PC-3 (cell line): Measurements from ENCODE around the gene LPAR1. TPM values are rescaled to one million over a fixed set of nuclear protein-coding genes. Genes with fewer than 3 reads are reported as not detected.

Experiments
- ATAC-seq: fragments of 200-7000 bp; cut with Tn5 transposase; 2 replicates; pipeline ENCODE4 v1.9.1; 2020; ENCODE audit warnings: mild to moderate bottlenecking, moderate library complexity
- BruUV-seq: library from RNA; stranded (reverse); fragments of 400-500 nt; replicated peaks from 2 replicates; lab custom pipeline; 2021; lab: Mats Ljungman, UMichigan
- CTCF ChIA-PET: fragments of 300-600 bp; sonication (Branson Sonifier 250); formaldehyde crosslinking; loops from one replicate; lab custom pipeline; 2022; ENCODE audit warnings: antibody characterized with exemption; lab: Charles Lee
- POLR2A ChIA-PET: fragments of 300-600 bp; sonication (Branson Sonifier 250); formaldehyde crosslinking; loops from one replicate; lab custom pipeline; 2022; ENCODE audit warnings: antibody characterized with exemption; ENCODE audit not compliant: unreplicated experiment; lab: Charles Lee
- DNase-seq: peaks from one replicate; pipeline ENCODE4 v3.0.0-alpha.2; 2015
- H2AFZ ChIP-seq: fragments of 300-600 bp; sonication (generic); 2 replicates; pipeline ENCODE4 v1.6.0; 2016; ENCODE audit warnings: antibody characterized with exemption, low read length
- H3F3A ChIP-seq: fragments of 300-600 bp; sonication (generic); one replicate; pipeline ENCODE4 v1.6.0; 2017; ENCODE audit warnings: antibody characterized with exemption, low read length, control low read depth, mild to moderate bottlenecking; ENCODE audit not compliant: unreplicated experiment
- H3K27ac ChIP-seq: fragments of 300-600 bp; sonication (generic); 2 replicates; pipeline ENCODE4 v1.5.1; 2016; ENCODE audit warnings: mild to moderate bottlenecking, low read length
- H3K27me3 ChIP-seq: fragments of 300-600 bp; sonication (generic); 2 replicates; pipeline ENCODE4 v1.6.1; 2016; ENCODE audit warnings: low read length, mixed read lengths
- H3K36me3 ChIP-seq: fragments of 300-600 bp; sonication (generic); 2 replicates; pipeline ENCODE4 v1.6.1; 2016; ENCODE audit warnings: low read depth, mixed run types, low read length, mixed read lengths
- H3K4me1 ChIP-seq: fragments of 300-600 bp; sonication (generic); 2 replicates; pipeline ENCODE4 v1.5.1; 2016; ENCODE audit warnings: low read length; ENCODE audit not compliant: insufficient read depth
- H3K4me2 ChIP-seq: fragments of 300-600 bp; sonication (generic); 2 replicates; pipeline ENCODE4 v1.6.0; 2016; ENCODE audit warnings: low read length
- H3K4me3 ChIP-seq: fragments of 300-600 bp; sonication (generic); 2 replicates; pipeline ENCODE4 v1.5.1; 2016; ENCODE audit warnings: mild to moderate bottlenecking, low read length, mixed read lengths
- H3K79me2 ChIP-seq: fragments of 300-600 bp; sonication (generic); 2 replicates; pipeline ENCODE4 v1.6.1; 2017; ENCODE audit warnings: low read length, mixed read lengths
- H3K9ac ChIP-seq: fragments of 300-600 bp; sonication (generic); 2 replicates; pipeline ENCODE4 v1.6.0; 2016; ENCODE audit warnings: mild to moderate bottlenecking, low read length
- H3K9me2 ChIP-seq: fragments of 300-600 bp; sonication (generic); replicated peaks from 2 replicates; pipeline ENCODE4 v1.6.1; 2016; ENCODE audit warnings: mixed run types, low read length, mixed read lengths
- H3K9me3 ChIP-seq: fragments of 300-600 bp; sonication (generic); 2 replicates; pipeline ENCODE4 v1.6.1; 2016; ENCODE audit warnings: low read length, mixed read lengths
- H4K20me1 ChIP-seq: fragments of 300-600 bp; sonication (generic); 2 replicates; pipeline ENCODE4 v1.6.1; 2016; ENCODE audit warnings: low read length, mixed read lengths
- EZH2 ChIP-seq: fragments of 300-600 bp; sonication (generic); IDR thresholded peaks from one replicate; pipeline ENCODE4 v1.6.1; 2017; ENCODE audit warnings: antibody characterized with exemption, mild to moderate bottlenecking, low read length; ENCODE audit not compliant: unreplicated experiment
- EZH2phosphoT487 ChIP-seq: fragments of 300-600 bp; sonication (generic); IDR thresholded peaks from 2 replicates; pipeline ENCODE4 v1.6.1; 2018; ENCODE audit warnings: mild to moderate bottlenecking, antibody characterized with exemption, low read length, borderline replicate concordance
- intact Hi-C: fragments of 100-400 bp; cut with micrococcal nuclease; formaldehyde crosslinking; loops from 2 replicates; pipeline ENCODE4 v1.9.0; 2023
- total RNA-seq: library from RNA; depleted of rRNA; stranded (reverse); fragments of >200 nt; gene quantifications from 2 replicates; pipeline ENCODE4 v1.2.3, GENCODE V29; 2014
- TF ChIP-seq, protein P1 (sequence below): fragments of 300-600 bp; sonication (generic); conservative IDR thresholded peaks from 2 replicates; pipeline ENCODE4 v1.5.1; 2017; ENCODE audit warnings: antibody characterized with exemption, low read depth, mild to moderate bottlenecking, low read length

Gene LPAR1
- total RNA-seq, 1 experiment from 2014 or later: 67.9 TPM

- H3K9me2 ChIP-seq: no peaks in the 10 kb centered on the region
- no peak overlapping the region for H2AFZ ChIP-seq
- no peak overlapping the region for H3K4me2 ChIP-seq
- H3K27me3 ChIP-seq: no peaks in the 10 kb centered on the region
- H3K4me1 ChIP-seq: no peaks in the 10 kb centered on the region
- no peaks in the 10 kb centered on the region for H4K20me1 ChIP-seq
- no peak overlapping the region for H3K4me3 ChIP-seq
- TF ChIP-seq EZH2phosphoT487: no peak
- TF ChIP-seq, protein P1, sequence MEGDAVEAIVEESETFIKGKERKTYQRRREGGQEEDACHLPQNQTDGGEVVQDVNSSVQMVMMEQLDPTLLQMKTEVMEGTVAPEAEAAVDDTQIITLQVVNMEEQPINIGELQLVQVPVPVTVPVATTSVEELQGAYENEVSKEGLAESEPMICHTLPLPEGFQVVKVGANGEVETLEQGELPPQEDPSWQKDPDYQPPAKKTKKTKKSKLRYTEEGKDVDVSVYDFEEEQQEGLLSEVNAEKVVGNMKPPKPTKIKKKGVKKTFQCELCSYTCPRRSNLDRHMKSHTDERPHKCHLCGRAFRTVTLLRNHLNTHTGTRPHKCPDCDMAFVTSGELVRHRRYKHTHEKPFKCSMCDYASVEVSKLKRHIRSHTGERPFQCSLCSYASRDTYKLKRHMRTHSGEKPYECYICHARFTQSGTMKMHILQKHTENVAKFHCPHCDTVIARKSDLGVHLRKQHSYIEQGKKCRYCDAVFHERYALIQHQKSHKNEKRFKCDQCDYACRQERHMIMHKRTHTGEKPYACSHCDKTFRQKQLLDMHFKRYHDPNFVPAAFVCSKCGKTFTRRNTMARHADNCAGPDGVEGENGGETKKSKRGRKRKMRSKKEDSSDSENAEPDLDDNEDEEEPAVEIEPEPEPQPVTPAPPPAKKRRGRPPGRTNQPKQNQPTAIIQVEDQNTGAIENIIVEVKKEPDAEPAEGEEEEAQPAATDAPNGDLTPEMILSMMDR: no peak
- TF ChIP-seq EZH2: no peak
- H3K9me3 ChIP-seq: no peaks in the 10 kb centered on the region
- POLR2A ChIA-PET: no interaction called here
- ATAC-seq: no peak
- peaks cover 99% of the 10 kb centered on the region for H3K79me2 ChIP-seq
- CTCF ChIA-PET: interaction anchor here (0.7 kb wide), 1 partner anchor 358 kb away, joined by 3 read pairs; no protein-coding TSS in a partner anchor
- no peak overlapping the region for H3K27ac ChIP-seq
- DNase-seq: no peak
- peaks cover 41% of the 10 kb centered on the region for H3K36me3 ChIP-seq
- no peak overlapping the region for H3K9ac ChIP-seq
- BruUV-seq: no TSS peak
- no peaks in the 10 kb centered on the region for H3F3A ChIP-seq
- intact Hi-C loops: no loop called here
Observed at GRCh38 chr9:110996436-110997220, 41.6 kb downstream of the LPAR1 start.

- intact Hi-C loops: no loop called here
- no peak for TF ChIP-seq EZH2phosphoT487
- POLR2A ChIA-PET: no interaction called here
Observed at GRCh38 chr9:110995420-110996340, 42.6 kb downstream of the LPAR1 start.

DNA sequence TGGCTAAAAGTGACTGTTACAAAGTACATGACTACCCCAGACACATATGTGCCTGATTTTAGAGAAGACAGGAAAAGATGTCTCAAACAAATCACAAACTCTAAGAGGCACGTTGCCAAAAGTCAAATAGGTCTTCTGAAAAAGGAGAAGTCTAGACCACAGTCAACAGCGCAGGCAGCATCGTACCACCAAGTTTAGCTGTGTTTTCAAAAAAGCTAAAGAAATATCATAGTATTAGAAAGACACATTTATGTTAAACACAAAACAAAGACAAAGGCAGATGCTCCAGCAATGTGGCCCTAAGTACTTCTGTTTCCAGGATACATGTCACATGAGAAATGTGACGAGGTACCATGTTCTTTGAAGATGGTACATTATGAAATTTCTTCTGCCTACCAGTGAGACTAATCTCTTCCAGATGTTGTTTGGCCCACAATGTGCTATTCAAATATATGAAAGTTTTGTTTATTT, 43.5 kb downstream of the LPAR1 start:
- Histone ChIP-seq H4K20me1 (no peaks in the 10 kb centered on the region), H3K9me3 (no peaks in the 10 kb centered on the region), H3K4me1 (no peaks in the 10 kb centered on the region), H3K9ac (no peak overlapping the region), H3K36me3 (peaks cover 37% of the 10 kb centered on the region), H3K27ac (no peak overlapping the region), H3K79me2 (peaks cover 99% of the 10 kb centered on the region), H2AFZ (no peak overlapping the region), H3K9me2 (no peaks in the 10 kb centered on the region), H3K4me3 (no peak overlapping the region), H3F3A (no peaks in the 10 kb centered on the region), H3K27me3 (no peaks in the 10 kb centered on the region), H3K4me2 (no peak overlapping the region)
- no TSS peak for BruUV-seq
- POLR2A ChIA-PET: no interaction called here
- DNase-seq (no peak), ATAC-seq (no peak)
- intact Hi-C loops: no loop called here
- TF ChIP-seq EZH2phosphoT487 (no peak), EZH2 (no peak)
- TF ChIP-seq, protein P1: no peak
- CTCF ChIA-PET: no interaction called here

More at GRCh38 chr9:110995420-110996340, 42.6 kb downstream of the LPAR1 start:
- Histone ChIP-seq H3F3A (no peaks in the 10 kb centered on the region), H3K9me3 (no peaks in the 10 kb centered on the region), H3K79me2 (peaks cover 99% of the 10 kb centered on the region), H3K9ac (no peak overlapping the region), H3K4me2 (no peak overlapping the region), H2AFZ (no peak overlapping the region), H4K20me1 (no peaks in the 10 kb centered on the region), H3K4me3 (no peak overlapping the region), H3K27ac (no peak overlapping the region), H3K9me2 (no peaks in the 10 kb centered on the region), H3K27me3 (no peaks in the 10 kb centered on the region), H3K36me3 (peaks cover 39% of the 10 kb centered on the region), H3K4me1 (no peaks in the 10 kb centered on the region)
- CTCF ChIA-PET: no interaction called here
- ATAC-seq (no peak), DNase-seq (no peak)
- BruUV-seq: no TSS peak
